GM12874 (cell line): ENCODE data around the gene CCNB1.

Experiments
- CTCF ChIP-seq: IDR thresholded peaks from 2 replicates; pipeline ENCODE4 v1.5.1; 2011; ENCODE audit warnings: low read depth, mild to moderate bottlenecking, control low read depth, low read length, moderate library complexity; ENCODE audit not compliant: insufficient read depth

The CCNB1 gene

GRCh38 chr5:69189162-69190086 is 22.5 kb downstream of the CCNB1 start, which contains the start of gene CENPH:
CENPH (plus strand) TSS chr5:69189583; CDS start chr5:69189635, 52 bp downstream.
- no peak for TF ChIP-seq CTCF

GRCh38 chr5:69202497-69202896 is 35.5 kb downstream of the CCNB1 start:
- TF ChIP-seq CTCF, result no peak

GRCh38 chr5:69206528-69207190 is 39.7 kb downstream of the CCNB1 start:
- TF ChIP-seq CTCF, result no peak

GRCh38 chr5:69209602-69210001 is 42.7 kb downstream of the CCNB1 start:
- no peak for TF ChIP-seq CTCF

GRCh38 chr5:69211200-69211599 is 44.2 kb downstream of the CCNB1 start:
- TF ChIP-seq CTCF, result no peak

GRCh38 chr5:69212022-69212421 is 45.1 kb downstream of the CCNB1 start:
- TF ChIP-seq CTCF, result no peak

GRCh38 chr5:69213513-69214215 is 46.7 kb downstream of the CCNB1 start:
- TF ChIP-seq CTCF, result no peak
